ENCODE data around the gene PDGFA. TPM values are rescaled to one million over a fixed set of nuclear protein-coding genes. Genes with fewer than 3 reads are reported as not detected.
A peak's percentile ranks its signal among the peaks of the same experiment; 100 is the strongest.

The PDGFA gene
- total and polyA plus RNA-seq, 2 experiments from 2014 or later: 6.5 to 25.6 TPM

- no peak overlapping the region for H3K27ac ChIP-seq
- DNase-seq (ENCODE audit: low read depth in 1 of 2, low spot score in 1 of 2): no peak
Observed at GRCh38 chr7:458511-459245, 61.0 kb downstream of the PDGFA start.

GRCh38 chr7:457814-458510 is 61.7 kb downstream of the PDGFA start:
- Histone ChIP-seq H3K27ac (no peak overlapping the region), H3K36me3 (no peaks in the 10 kb centered on the region), H3K9me3 (ENCODE audit: low read depth) (no peaks in the 10 kb centered on the region), H3K27me3 (no peaks in the 10 kb centered on the region), H3K4me3 (no peak overlapping the region), H3K4me1 (ENCODE audit: low read depth) (peaks cover 7% of the 10 kb centered on the region)
- TF ChIP-seq CTCF (IDR thresholded peaks at IDR 0.05; ENCODE audit: low read depth, low read length): no peak
- DNase-seq (ENCODE audit: low read depth in 1 of 2, low spot score in 1 of 2): no peak

More at GRCh38 chr7:458511-459245, 61.0 kb downstream of the PDGFA start:
- Histone ChIP-seq H3K36me3 (no peaks in the 10 kb centered on the region), H3K27me3 (no peaks in the 10 kb centered on the region), H3K9me3 (ENCODE audit: low read depth) (no peaks in the 10 kb centered on the region), H3K4me1 (ENCODE audit: low read depth) (peaks cover 7% of the 10 kb centered on the region), H3K4me3 (no peak overlapping the region)
- no peak for TF ChIP-seq CTCF (IDR thresholded peaks at IDR 0.05; ENCODE audit: low read depth, low read length)

- DNase-seq (ENCODE audit: low read depth in 1 of 2, low spot score in 1 of 2): peak; percentile 71 to 77
- no peak for TF ChIP-seq CTCF (IDR thresholded peaks at IDR 0.05; ENCODE audit: low read depth, low read length)
- Histone ChIP-seq H3K4me1 (ENCODE audit: low read depth) (peaks cover 3% of the 10 kb centered on the region), H3K4me3 (no peak overlapping the region), H3K27ac (no peak overlapping the region), H3K36me3 (no peaks in the 10 kb centered on the region), H3K27me3 (peaks cover 21% of the 10 kb centered on the region), H3K9me3 (ENCODE audit: low read depth) (no peaks in the 10 kb centered on the region)
Observed at GRCh38 chr7:455110-455928, 64.3 kb downstream of the PDGFA start.

- peaks cover 22% of the 10 kb centered on the region for H3K27me3 ChIP-seq
- TF ChIP-seq CTCF (IDR thresholded peaks at IDR 0.05; ENCODE audit: low read depth, low read length): no peak
- H3K4me3 ChIP-seq: no peak overlapping the region
- no peaks in the 10 kb centered on the region for H3K9me3 ChIP-seq (ENCODE audit: low read depth)
- no peak overlapping the region for H3K27ac ChIP-seq
- no peaks in the 10 kb centered on the region for H3K4me1 ChIP-seq (ENCODE audit: low read depth)
- DNase-seq (ENCODE audit: low read depth in 1 of 2, low spot score in 1 of 2): no peak
- no peaks in the 10 kb centered on the region for H3K36me3 ChIP-seq
Observed at GRCh38 chr7:454356-455109, 65.1 kb downstream of the PDGFA start.
